NOMO-1 (cell line): ENCODE measurements around the gene PEX6.

Source experiments
- DNase-seq, 2 experiments: peaks; one replicate each; lab custom pipeline; 2025; ENCODE audit not compliant: unreplicated experiment in 2 of 2; lab: John Stamatoyannopoulos, UW

PEX6 gene

DNA sequence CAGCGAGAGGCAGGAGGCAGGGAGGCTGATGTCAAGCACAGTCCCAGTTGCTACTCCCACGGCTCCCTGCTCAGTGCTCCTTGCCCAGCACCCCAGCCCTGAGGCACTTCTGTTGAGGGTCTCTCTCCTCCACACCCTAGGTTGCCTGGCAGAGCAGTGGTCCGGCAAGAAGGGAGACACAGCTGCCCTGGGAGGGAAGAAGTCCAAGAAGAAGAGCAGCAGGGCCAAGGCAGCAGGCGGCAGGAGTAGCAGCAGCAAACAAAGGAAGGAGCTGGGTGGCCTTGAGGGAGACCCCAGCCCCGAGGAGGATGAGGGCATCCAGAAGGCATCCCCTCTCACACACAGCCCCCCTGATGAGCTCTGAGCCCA is 40.6 kb downstream of the PEX6 start:
- no peak for DNase-seq

DNA sequence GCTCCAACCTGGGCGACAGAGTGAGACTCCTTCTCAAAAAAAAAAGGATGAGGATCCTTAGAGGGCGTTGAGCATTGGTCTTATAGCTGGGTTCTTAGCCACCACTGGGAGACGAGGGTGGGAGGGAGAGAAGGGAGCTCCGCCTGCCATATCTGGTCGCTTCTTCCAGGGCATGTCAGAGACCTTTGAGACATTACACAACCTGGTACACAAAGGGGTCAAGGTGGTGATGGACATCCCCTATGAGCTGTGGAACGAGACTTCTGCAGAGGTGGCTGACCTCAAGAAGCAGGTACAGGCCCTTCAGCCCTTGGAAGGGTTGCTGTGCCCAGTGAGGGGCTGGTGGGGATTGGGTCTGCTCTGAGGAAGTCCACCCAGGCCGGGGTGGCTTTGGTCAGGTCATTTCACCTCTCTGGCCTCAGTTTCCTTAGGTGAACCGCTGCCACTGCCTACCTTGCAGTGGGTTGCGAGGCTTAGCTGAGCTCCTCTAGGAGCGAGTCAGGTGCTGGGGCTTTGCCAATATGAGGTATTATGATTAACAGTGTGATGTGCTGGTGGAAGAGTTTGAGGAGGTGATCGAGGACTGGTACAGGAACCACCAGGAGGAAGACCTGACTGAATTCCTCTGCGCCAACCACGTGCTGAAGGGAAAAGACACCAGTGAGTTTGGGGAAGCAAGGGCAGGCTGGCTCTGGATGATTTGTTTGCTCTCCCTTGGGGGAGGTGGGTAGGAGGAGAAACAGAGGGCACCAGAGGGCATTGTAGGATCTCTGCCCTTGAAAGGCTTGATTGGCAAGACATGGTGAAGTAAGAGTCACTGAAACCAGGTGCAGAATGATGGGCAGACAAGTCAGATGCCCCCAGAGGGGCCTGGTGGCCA is 41.2 kb downstream of the PEX6 start:
- no peak for DNase-seq

DNA sequence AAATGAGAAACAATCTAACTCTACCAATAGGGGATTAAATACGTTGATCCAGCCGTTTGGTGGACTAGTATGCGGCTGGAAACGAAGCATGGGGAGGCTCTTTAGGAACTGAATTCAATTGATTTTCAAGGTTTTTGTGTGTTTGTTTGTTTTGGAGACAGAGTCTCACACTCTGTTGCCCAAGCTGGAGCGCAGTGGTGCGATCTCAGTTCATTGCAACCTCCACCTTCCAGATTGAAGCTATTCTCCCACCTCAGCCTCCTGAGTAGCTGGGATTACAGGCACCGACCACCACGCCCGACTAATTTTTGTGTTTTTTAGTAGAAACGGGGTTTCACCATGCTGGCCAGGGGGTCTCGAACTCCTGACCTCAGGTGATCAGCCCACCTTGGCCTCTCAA is 42.6 kb downstream of the PEX6 start:
- DNase-seq = no peak

DNA sequence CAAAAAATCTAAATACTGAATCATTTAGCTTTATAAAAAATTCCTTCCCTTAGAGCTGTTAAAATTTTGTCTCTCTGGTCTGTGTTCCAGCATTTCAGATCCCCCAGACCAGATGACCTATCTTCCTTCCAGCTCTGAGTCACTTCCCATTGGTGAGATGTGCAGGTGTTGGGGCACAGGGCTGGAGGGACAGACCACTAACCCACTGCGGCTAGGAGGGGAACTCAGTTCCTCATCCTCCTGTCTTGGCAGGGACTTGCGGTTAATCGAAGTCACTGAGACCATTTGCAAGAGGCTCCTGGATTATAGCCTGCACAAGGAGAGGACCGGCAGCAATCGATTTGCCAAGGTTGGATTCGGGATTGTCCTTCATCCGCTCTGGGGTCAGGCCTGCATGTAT is 43.7 kb downstream of the PEX6 start:
- DNase-seq = peak in 1 of 2 experiments; percentile 26

DNA sequence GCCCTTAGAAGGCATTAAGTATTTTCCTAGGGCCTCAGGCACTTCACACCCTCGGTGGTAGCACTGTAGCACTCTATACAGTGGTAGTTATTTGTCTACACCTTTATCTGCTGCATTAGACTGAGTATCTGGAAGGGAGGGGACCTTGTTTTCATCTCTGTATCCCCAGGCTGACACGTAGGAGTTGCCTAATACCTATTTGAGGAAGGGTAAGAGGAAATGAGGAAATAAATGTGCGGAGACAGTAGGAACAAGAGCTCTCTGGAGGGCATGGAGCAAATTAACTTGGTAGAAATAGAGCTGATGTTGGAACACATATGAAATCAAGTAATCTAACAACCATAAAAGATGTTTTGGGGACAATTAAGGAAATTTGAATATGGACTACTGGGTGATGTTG is 45.8 kb downstream of the PEX6 start:
- DNase-seq = peak; percentile 58 to 92

DNA sequence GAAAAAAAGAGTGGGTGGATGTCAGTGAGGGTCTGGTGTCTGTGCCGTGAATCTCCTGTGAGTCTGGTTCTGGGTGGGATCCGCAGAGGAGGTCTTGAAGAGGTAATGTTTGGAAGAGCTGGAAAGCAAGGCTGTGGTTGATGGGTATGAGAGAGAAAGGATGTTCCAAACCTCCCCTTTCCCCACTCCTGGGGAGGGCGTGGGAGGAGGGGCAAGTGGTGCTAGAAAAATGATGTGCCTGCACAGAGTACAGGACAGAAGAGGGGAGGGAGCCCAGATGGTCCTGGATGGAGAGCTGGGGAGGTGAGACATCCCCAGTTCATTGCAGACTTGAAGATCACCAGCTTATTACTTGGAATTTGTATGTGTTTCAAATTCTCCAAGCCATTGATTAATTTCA is 46.6 kb downstream of the PEX6 start:
- no peak for DNase-seq

DNA sequence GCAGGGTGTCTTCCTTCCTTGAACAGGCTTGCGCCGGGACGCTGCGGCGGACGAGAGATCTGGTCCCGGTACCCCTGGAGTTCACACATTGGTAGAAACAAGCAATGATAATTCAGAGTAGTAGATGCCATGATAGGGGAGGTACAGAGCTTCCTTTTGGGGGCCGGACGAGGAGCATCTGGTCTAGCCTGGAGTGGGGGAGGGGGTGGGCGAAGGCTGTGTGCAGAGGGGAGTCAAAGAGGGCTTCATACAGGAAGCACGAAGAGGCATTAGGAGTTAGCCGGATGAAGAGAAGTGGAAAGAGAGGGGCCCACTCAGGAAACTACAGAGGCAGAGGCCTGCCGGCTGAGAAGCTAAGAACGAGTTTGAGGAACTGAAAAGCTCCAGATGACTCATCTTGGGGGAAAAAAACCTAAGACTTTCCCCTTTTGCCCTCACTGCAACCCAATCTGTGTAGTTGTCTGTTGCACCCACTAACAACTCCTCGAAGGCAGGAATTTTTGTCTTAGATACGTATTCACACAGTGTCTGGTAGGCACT is 49.1 kb downstream of the PEX6 start:
- DNase-seq = peak; percentile 91 to 95

DNA sequence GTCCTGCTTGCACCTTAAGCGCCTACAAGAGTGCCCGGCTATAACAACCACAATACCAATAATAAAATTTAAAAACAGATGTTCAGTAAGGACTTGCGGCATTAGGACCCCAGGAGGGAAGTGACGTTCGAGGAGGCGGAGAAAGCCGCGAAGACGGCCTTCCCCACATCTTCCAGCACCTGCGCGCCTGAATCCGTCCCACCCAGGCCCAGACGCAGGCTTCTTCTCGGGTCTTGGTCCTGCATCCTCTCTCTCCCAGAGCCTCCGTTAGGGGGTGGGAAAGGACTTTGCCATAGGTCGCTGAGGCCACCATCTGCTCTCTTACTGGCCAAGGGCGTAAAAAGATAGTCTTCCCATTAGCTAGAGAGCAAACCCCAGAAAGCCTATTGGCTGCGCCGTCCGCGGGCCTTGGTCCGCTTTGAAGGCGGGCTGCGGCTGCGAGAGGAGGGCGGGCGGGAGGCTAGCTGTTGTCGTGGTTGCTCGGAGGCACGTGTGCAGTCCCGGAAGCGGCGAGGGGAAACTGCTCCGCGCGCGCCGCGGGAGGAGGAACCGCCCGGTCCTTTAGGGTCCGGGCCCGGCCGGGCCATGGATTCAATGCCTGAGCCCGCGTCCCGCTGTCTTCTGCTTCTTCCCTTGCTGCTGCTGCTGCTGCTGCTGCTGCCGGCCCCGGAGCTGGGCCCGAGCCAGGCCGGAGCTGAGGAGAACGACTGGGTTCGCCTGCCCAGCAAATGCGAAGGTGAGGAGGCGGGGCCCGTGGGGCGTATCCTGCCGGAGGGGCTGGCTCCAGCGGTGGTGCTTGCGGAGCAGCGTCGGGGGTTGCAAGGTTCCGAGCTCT is 49.8 kb downstream of the PEX6 start, which contains the start of gene CNPY3:
Gene CNPY3 (plus strand): TSS at position 495 of the 835 bp plus-strand sequence. CDS start 91 bp downstream, at position 586.
- peak; percentile 97 for DNase-seq

DNA sequence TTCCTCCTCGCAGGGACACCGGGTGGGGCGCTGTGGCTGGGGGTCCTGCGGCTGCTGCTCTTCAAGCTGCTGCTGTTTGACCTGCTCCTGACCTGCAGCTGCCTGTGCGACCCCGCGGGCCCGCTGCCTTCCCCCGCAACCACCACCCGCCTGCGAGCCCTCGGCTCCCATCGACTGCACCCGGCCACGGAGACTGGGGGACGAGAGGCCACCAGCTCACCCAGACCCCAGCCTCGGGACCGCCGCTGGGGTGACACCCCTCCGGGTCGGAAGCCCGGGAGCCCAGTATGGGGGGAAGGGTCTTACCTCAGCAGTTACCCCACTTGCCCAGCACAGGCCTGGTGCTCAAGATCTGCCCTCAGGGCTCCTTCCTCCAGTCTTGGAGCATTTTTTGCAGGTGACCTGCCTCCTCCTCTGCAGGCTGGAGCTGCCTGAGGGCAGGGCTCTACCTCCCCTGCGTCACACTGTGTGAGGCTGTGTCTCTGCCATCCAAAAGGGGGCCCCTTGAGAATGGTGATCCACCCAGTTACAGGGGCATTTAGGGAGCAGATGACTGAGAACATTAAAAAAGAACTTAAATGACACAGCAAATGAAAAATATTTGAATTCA is 53.6 kb downstream of the PEX6 start:
- no peak for DNase-seq

DNA sequence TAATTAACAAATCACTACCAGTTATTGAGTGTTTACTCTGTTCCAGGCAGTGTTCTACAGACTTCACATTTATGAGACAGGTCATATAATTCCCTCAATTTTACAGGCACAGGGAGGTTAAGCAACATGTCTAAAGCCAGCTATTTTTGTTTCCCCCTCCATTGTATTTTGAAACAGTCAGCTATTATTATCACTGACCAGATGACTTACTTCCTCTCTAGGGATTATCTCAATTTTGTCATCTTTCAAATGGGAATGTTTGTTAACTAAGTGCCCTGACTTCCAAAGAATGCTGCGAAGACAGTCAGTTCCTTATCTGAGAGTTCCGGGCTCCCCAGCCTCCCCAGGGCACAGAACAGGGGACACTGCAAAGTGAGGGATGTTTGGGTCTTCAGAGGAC is 55.3 kb downstream of the PEX6 start:
- DNase-seq = peak; percentile 66 to 84

DNA sequence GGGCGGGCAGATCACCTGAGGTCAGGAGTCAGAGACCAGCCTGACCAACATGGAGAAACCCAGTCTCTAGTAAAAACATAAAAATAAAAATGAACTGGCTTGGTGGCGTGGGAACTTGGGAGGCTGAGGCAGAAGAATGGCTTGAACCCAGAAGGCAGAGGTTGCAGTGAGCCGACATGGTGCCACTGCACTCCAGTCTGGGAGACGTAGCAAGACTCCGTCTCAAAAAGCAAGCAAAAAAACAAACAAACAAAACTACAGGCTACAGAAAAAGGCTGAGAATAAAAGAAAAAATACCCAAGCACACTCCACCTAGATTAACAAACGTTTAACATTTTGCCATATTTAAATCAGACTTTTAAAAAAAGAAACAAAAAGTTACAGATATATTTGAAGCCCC is 57.2 kb downstream of the PEX6 start:
- DNase-seq = no peak

DNA sequence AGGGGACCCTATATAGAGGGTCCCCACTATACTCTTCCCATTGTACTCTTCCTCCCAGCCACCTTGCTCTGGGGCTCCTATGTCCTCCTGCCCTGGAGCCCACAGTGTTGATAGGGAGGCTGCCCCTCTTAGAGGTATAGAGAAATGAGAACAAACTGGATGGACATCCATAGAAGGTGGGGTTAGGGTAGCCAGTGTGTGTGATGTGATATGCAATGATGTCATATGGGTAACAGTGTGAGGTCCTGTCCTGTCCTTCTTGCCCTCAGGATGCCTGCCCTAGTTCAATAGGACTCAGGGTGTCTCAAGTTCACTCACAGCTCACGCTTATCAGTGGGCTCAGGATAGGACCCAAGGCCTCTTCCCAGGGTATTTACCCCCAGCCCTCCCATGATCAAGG is 62.7 kb downstream of the PEX6 start:
- no peak for DNase-seq

DNA sequence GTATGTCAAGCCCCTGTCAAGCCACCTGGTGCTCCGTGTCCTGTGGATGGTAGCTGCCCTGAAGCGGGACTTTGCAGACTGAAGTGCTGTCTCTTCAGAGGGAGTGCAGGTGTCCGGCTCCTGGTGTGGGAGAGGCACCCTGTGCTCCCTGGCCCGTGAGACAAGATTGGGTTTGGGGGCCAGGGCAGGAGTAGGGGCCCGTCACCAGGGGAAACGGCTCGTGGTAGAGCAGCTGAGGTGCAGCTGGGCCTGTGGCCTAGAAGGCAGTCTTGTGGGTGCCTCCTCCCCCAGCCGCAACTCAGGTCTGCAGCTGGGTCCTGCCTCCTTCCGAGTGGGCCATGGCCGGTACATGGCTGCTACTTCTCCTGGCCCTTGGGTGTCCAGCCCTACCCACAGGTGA is 63.2 kb downstream of the PEX6 start, which contains the start of gene PTCRA:
Gene PTCRA (plus strand): TSS at position 322 of the 400 bp plus-strand sequence. CDS start 17 bp downstream, at position 339.
- DNase-seq = no peak

DNA sequence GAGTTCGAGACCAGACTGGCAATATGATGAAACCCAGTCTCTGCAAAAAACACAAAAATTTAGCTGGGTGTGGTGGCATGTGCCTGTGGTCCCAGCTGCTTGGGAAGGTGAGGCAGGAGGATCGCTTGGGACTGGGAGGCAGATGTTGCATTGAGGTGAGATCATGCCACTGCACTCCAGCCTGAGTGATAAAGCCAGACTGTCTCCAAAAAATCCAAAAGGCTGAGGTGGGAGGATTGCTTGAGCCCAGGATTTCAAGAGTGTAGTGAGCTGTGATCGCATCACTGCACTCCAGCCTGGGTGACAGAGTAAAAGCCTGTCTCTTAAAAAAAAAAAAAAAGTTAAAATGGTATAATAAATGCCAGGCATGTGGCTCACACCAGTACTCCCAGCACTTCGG is 64.4 kb downstream of the PEX6 start:
- DNase-seq = no peak
